Muscle layer of colon (tissue), 2 donors: ENCODE measurements around the gene SLFN5.

ENCODE experiments used
- H3K27ac ChIP-seq: one replicate; pipeline ENCODE4 v1.7.0; 2013; ENCODE audit warnings: low read depth, mild to moderate bottlenecking, low read length, moderate library complexity
- H3K27me3 ChIP-seq, 2 donors: one replicate each; pipeline ENCODE4 v1.7.0; 2013; ENCODE audit warnings: low read length in 2 of 2, mild to moderate bottlenecking in 2 of 2; ENCODE audit not compliant: insufficient read depth in 2 of 2, control insufficient read depth in 1 of 2
- H3K36me3 ChIP-seq: one replicate; pipeline ENCODE4 v1.7.0; 2013; ENCODE audit warnings: mild to moderate bottlenecking, low read length; ENCODE audit not compliant: insufficient read depth
- H3K4me1 ChIP-seq: one replicate; pipeline ENCODE4 v1.7.0; 2013; ENCODE audit warnings: mild to moderate bottlenecking, low read length; ENCODE audit not compliant: insufficient read depth
- H3K4me3 ChIP-seq, 2 donors: one replicate each; pipeline ENCODE4 v1.7.0; 2013; ENCODE audit warnings: low read length in 2 of 2, low read depth in 1 of 2, mild to moderate bottlenecking in 1 of 2, moderate library complexity in 1 of 2
- H3K9ac ChIP-seq: one replicate; pipeline ENCODE4 v1.7.0; 2013; ENCODE audit warnings: low read length
- H3K9me3 ChIP-seq: one replicate; pipeline ENCODE4 v1.7.0; 2013; ENCODE audit warnings: mild to moderate bottlenecking, low read length
- donor health status: abdominal sarcoma.
- donor health status: Adenocarcinoma of cecum.

Gene SLFN5

GRCh38 chr17:35315971-35316370 is 73.1 kb downstream of the SLFN5 start:
- no peaks in the 10 kb centered on the region for H3K36me3 ChIP-seq
- peaks cover 18% of the 10 kb centered on the region for H3K4me1 ChIP-seq
- no peak overlapping the region for H3K4me3 ChIP-seq
- H3K9me3 ChIP-seq = no peaks in the 10 kb centered on the region
- H3K9ac ChIP-seq = no peak overlapping the region
- H3K27ac ChIP-seq = no peak overlapping the region
- no peaks in the 10 kb centered on the region for H3K27me3 ChIP-seq

- Histone ChIP-seq H3K9ac (no peak overlapping the region), H3K27ac (no peak overlapping the region), H3K27me3 (no peaks in the 10 kb centered on the region), H3K36me3 (no peaks in the 10 kb centered on the region), H3K9me3 (no peaks in the 10 kb centered on the region), H3K4me3 (no peak overlapping the region), H3K4me1 (no peaks in the 10 kb centered on the region)
These were observed 79.9 kb downstream of the SLFN5 start for GRCh38 chr17:35322749-35323148.
